Smooth muscle cell (in vitro differentiated cells): ENCODE results near the gene JMJD1C. TPM values are rescaled to one million over a fixed set of nuclear protein-coding genes. Genes with fewer than 3 reads are reported as not detected.

Experiments used
- DNase-seq: peaks from one replicate; lab custom pipeline; 2025; ENCODE audit not compliant: unreplicated experiment; lab: John Stamatoyannopoulos, UW
- H2AFZ ChIP-seq: fragments of 200-600 bp; sonication (generic); 2 replicates; pipeline ENCODE4 v1.6.0; 2016; ENCODE audit warnings: antibody characterized with exemption, low read depth, mild to moderate bottlenecking
- H3F3A ChIP-seq: fragments of 200-600 bp; sonication (generic); 2 replicates; pipeline ENCODE4 v1.6.0; 2017; ENCODE audit warnings: antibody characterized with exemption, low read depth
- H3K27ac ChIP-seq: fragments of 200-600 bp; sonication (generic); 2 replicates; pipeline ENCODE4 v1.5.1; 2016; ENCODE audit warnings: low read depth, mild to moderate bottlenecking
- H3K27me3 ChIP-seq: fragments of 200-600 bp; sonication (generic); 2 replicates; pipeline ENCODE4 v1.6.1; 2016; ENCODE audit warnings: low read depth, mild to moderate bottlenecking
- H3K36me3 ChIP-seq: fragments of 200-600 bp; sonication (generic); 2 replicates; pipeline ENCODE4 v1.5.1; 2016; ENCODE audit warnings: low read depth
- H3K4me1 ChIP-seq: fragments of 200-600 bp; sonication (generic); 2 replicates; pipeline ENCODE4 v1.5.1; 2016; ENCODE audit warnings: low read depth
- H3K4me2 ChIP-seq: fragments of 200-600 bp; sonication (generic); 2 replicates; pipeline ENCODE4 v1.6.0; 2016; ENCODE audit warnings: mild to moderate bottlenecking
- H3K4me3 ChIP-seq: fragments of 200-600 bp; sonication (generic); 2 replicates; pipeline ENCODE4 v1.5.1; 2016; ENCODE audit warnings: mild to moderate bottlenecking
- H3K79me2 ChIP-seq: fragments of 200-600 bp; sonication (generic); 2 replicates; pipeline ENCODE4 v1.6.0; 2016; ENCODE audit warnings: low read depth, mild to moderate bottlenecking
- H3K9ac ChIP-seq: fragments of 200-600 bp; sonication (generic); 2 replicates; pipeline ENCODE4 v1.6.0; 2016; ENCODE audit warnings: low read depth
- H3K9me3 ChIP-seq: fragments of 200-600 bp; sonication (generic); replicated peaks from 2 replicates; pipeline ENCODE4 v1.5.1; 2016; ENCODE audit warnings: low read depth
- H4K20me1 ChIP-seq: fragments of 200-600 bp; sonication (generic); 2 replicates; pipeline ENCODE4 v1.6.0; 2016; ENCODE audit warnings: low read depth
- CTCF ChIP-seq: fragments of 200-600 bp; sonication (generic); IDR thresholded peaks from 2 replicates; pipeline ENCODE4 v1.5.1; 2017; ENCODE audit warnings: borderline replicate concordance, mild to moderate bottlenecking, antibody characterized with exemption; ENCODE audit not compliant: insufficient read depth, poor library complexity, severe bottlenecking
- WGBS: methylation state at CpG from one replicate; pipeline ENCODE4 v1.1.7; 2016; ENCODE audit warnings: low lambda C conversion rate; 5-methylcytosine and 5-hydroxymethylcytosine counted together
- polyA plus RNA-seq: library from polyadenylated mRNA; unstranded; fragments of >200 nt; fragmentation: Nextera tagmentation; extraction: Ambion mirVana; gene quantifications from 2 replicates; pipeline ENCODE4 v1.2.1, GENCODE V29; 2016
- total RNA-seq: library from RNA; depleted of rRNA; stranded (reverse); fragments of >200 nt; gene quantifications from 2 replicates; pipeline ENCODE4 v1.2.3, GENCODE V29; 2014

Gene JMJD1C
- total and polyA plus RNA-seq, 2 experiments from 2014 or later, result 28.5 to 132 TPM

- Histone ChIP-seq H3K79me2 (peaks cover 99% of the 10 kb centered on the region), H3K27me3 (no peaks in the 10 kb centered on the region), H3K4me3 (no peak overlapping the region), H3K4me1 (peaks cover 13% of the 10 kb centered on the region), H3K36me3 (no peaks in the 10 kb centered on the region), H3K27ac (no peak overlapping the region), H3K9ac (no peak overlapping the region), H3K4me2 (no peak overlapping the region), H2AFZ (no peak overlapping the region), H3F3A (no peaks in the 10 kb centered on the region), H4K20me1 (peaks cover 26% of the 10 kb centered on the region), H3K9me3 (no peaks in the 10 kb centered on the region)
- no peak for DNase-seq
- WGBS, result 97% methylated on average over 19 of the region's 19 CpGs
- no peak for TF ChIP-seq CTCF
Observed at GRCh38 chr10:63427013-63427412, 38.8 kb downstream of the JMJD1C start.

- Histone ChIP-seq H3K4me2 (no peak overlapping the region), H3K9me3 (no peaks in the 10 kb centered on the region), H2AFZ (no peak overlapping the region), H3K79me2 (peaks cover 99% of the 10 kb centered on the region), H3F3A (no peaks in the 10 kb centered on the region), H3K36me3 (no peaks in the 10 kb centered on the region), H3K27ac (no peak overlapping the region), H3K4me1 (peaks cover 8% of the 10 kb centered on the region), H4K20me1 (peaks cover 33% of the 10 kb centered on the region), H3K27me3 (no peaks in the 10 kb centered on the region), H3K4me3 (no peak overlapping the region), H3K9ac (no peak overlapping the region)
- no peak for DNase-seq
- WGBS, result 97% methylated on average over 5 of the region's 5 CpGs
- no peak for TF ChIP-seq CTCF
Observed at GRCh38 chr10:63425512-63425911, 40.3 kb downstream of the JMJD1C start.

GRCh38 chr10:63424576-63424975 lies 41.2 kb downstream of the JMJD1C start:
- Histone ChIP-seq H3K4me1 (no peaks in the 10 kb centered on the region), H3K27ac (no peak overlapping the region), H3K27me3 (no peaks in the 10 kb centered on the region), H3K79me2 (peaks cover 99% of the 10 kb centered on the region), H3K9ac (no peak overlapping the region), H3K36me3 (no peaks in the 10 kb centered on the region), H3K4me3 (no peak overlapping the region), H3K4me2 (no peak overlapping the region), H3F3A (no peaks in the 10 kb centered on the region), H4K20me1 (peaks cover 24% of the 10 kb centered on the region), H2AFZ (no peak overlapping the region), H3K9me3 (no peaks in the 10 kb centered on the region)
- 100% methylated on average over 3 of the region's 3 CpGs for WGBS
- TF ChIP-seq CTCF, result no peak
- DNase-seq, result no peak

- Histone ChIP-seq H3K27me3 (no peaks in the 10 kb centered on the region), H4K20me1 (peaks cover 25% of the 10 kb centered on the region), H3K9ac (no peak overlapping the region), H3K4me1 (no peaks in the 10 kb centered on the region), H3K4me2 (no peak overlapping the region), H2AFZ (no peak overlapping the region), H3K9me3 (no peaks in the 10 kb centered on the region), H3K79me2 (peaks cover 100% of the 10 kb centered on the region), H3K27ac (no peak overlapping the region), H3K4me3 (no peak overlapping the region), H3K36me3 (no peaks in the 10 kb centered on the region), H3F3A (no peaks in the 10 kb centered on the region)
- WGBS, result 75% methylated on average over 3 of the region's 3 CpGs
- no peak for TF ChIP-seq CTCF
- no peak for DNase-seq
Observed at GRCh38 chr10:63423494-63423893, 42.3 kb downstream of the JMJD1C start.
